Body of pancreas (tissue), 4 donors: ENCODE results near the gene HIPK3.

ENCODE experiments used
- CTCF ChIP-seq, 7 experiments: fragments of 450-650 bp in 4 of 7; fragments of 200-600 bp in 3 of 7; sonication (generic) in 3 of 7; IDR thresholded peaks; one replicate each; pipeline ENCODE4 v1.5.1; 2016 to 2019; ENCODE audit warnings: antibody characterized with exemption in 7 of 7
- POLR2A ChIP-seq, 3 donors: fragments of 450-650 bp; IDR thresholded peaks; one replicate each; pipeline ENCODE4 v1.6.1; 2016; ENCODE audit warnings: antibody characterized with exemption in 3 of 3, mild to moderate bottlenecking in 2 of 3

GRCh38 chr11:33390944-33391892, 134.0 kb downstream of the HIPK3 start:
- TF ChIP-seq CTCF (IDR thresholded peaks at IDR 0.05) = no peak
- TF ChIP-seq POLR2A (IDR thresholded peaks at IDR 0.05) = no peak
